ENCODE measurements around the gene SETBP1.

Gene SETBP1

GRCh38 chr18:45081566-45082181 is 401.0 kb downstream of the SETBP1 start:
- H3K27me3 ChIP-seq = no peaks in the 10 kb centered on the region
- TF ChIP-seq Cebpa-rat (IDR thresholded peaks at IDR 0.05) = no peak
- H3K4me3 ChIP-seq = no peak overlapping the region
- peak overlapping the region; percentile 12; the same call in 1 of the 2 replicates for H3K4me2 ChIP-seq
- peaks cover 6% of the 10 kb centered on the region for H3K4me1 ChIP-seq
- H4K20me1 ChIP-seq = no peaks in the 10 kb centered on the region
- peaks cover 16% of the 10 kb centered on the region for H3K9me3 ChIP-seq
- no peak overlapping the region for H3K27ac ChIP-seq
- no peaks in the 10 kb centered on the region for H3K36me3 ChIP-seq
- H3K9ac ChIP-seq = no peak overlapping the region

GRCh38 chr18:45083226-45083855 is 402.7 kb downstream of the SETBP1 start:
- no peak overlapping the region for H3K4me2 ChIP-seq
- peaks cover 16% of the 10 kb centered on the region for H3K9me3 ChIP-seq
- H3K36me3 ChIP-seq = no peaks in the 10 kb centered on the region

GRCh38 chr18:45084206-45084605 is 403.5 kb downstream of the SETBP1 start:
- H3K27me3 ChIP-seq = no peaks in the 10 kb centered on the region
- H3K4me2 ChIP-seq = no peak overlapping the region

More at GRCh38 chr18:45083226-45083855, 402.7 kb downstream of the SETBP1 start:
- Histone ChIP-seq H3K27ac (no peak overlapping the region), H3K4me1 (peaks cover 6% of the 10 kb centered on the region), H3K9ac (no peak overlapping the region), H4K20me1 (no peaks in the 10 kb centered on the region), H3K4me3 (no peak overlapping the region), H3K27me3 (no peaks in the 10 kb centered on the region)
- TF ChIP-seq Cebpa-rat (IDR thresholded peaks at IDR 0.05) = no peak

GRCh38 chr18:45085916-45086624 is 405.4 kb downstream of the SETBP1 start:
- Histone ChIP-seq H3K27me3 (no peaks in the 10 kb centered on the region), H3K36me3 (no peaks in the 10 kb centered on the region), H3K27ac (no peak overlapping the region), H4K20me1 (no peaks in the 10 kb centered on the region), H3K9ac (no peak overlapping the region), H3K4me2 (no peak overlapping the region), H3K4me3 (no peak overlapping the region), H3K9me3 (peaks cover 14% of the 10 kb centered on the region), H3K4me1 (peaks cover 6% of the 10 kb centered on the region)
- TF ChIP-seq Cebpa-rat (IDR thresholded peaks at IDR 0.05) = no peak

More at GRCh38 chr18:45084206-45084605, 403.5 kb downstream of the SETBP1 start:
- Histone ChIP-seq H3K9ac (no peak overlapping the region), H4K20me1 (no peaks in the 10 kb centered on the region), H3K9me3 (peaks cover 16% of the 10 kb centered on the region), H3K36me3 (no peaks in the 10 kb centered on the region), H3K4me1 (peaks cover 6% of the 10 kb centered on the region), H3K4me3 (no peak overlapping the region), H3K27ac (no peak overlapping the region)
- no peak for TF ChIP-seq Cebpa-rat (IDR thresholded peaks at IDR 0.05)

- Histone ChIP-seq H3K27me3 (no peaks in the 10 kb centered on the region), H3K4me1 (peaks cover 5% of the 10 kb centered on the region), H4K20me1 (no peaks in the 10 kb centered on the region), H3K9me3 (peaks cover 7% of the 10 kb centered on the region), H3K9ac (no peak overlapping the region), H3K4me3 (no peak overlapping the region), H3K36me3 (no peaks in the 10 kb centered on the region), H3K4me2 (no peak overlapping the region), H3K27ac (no peak overlapping the region)
- no peak for TF ChIP-seq Cebpa-rat (IDR thresholded peaks at IDR 0.05)
These were observed 406.1 kb downstream of the SETBP1 start for GRCh38 chr18:45086777-45087176.

- no peak overlapping the region for H3K4me2 ChIP-seq
- TF ChIP-seq Cebpa-rat (IDR thresholded peaks at IDR 0.05) = no peak
- H3K36me3 ChIP-seq = no peaks in the 10 kb centered on the region
- H3K9ac ChIP-seq = no peak overlapping the region
- H3K27ac ChIP-seq = no peak overlapping the region
- H3K27me3 ChIP-seq = no peaks in the 10 kb centered on the region
- H3K4me1 ChIP-seq = peaks cover 10% of the 10 kb centered on the region
- no peaks in the 10 kb centered on the region for H3K9me3 ChIP-seq
- no peaks in the 10 kb centered on the region for H4K20me1 ChIP-seq
- H3K4me3 ChIP-seq = no peak overlapping the region
These were observed 409.9 kb downstream of the SETBP1 start for GRCh38 chr18:45090526-45091140.

GRCh38 chr18:45100321-45101105 is 419.8 kb downstream of the SETBP1 start:
- H3K9me3 ChIP-seq = peaks cover 3% of the 10 kb centered on the region; the same call in 1 of the 2 replicates
- no peak overlapping the region for H3K27ac ChIP-seq
- H3K4me2 ChIP-seq = no peak overlapping the region
- no peaks in the 10 kb centered on the region for H3K36me3 ChIP-seq
- H3K4me3 ChIP-seq = no peak overlapping the region
- no peaks in the 10 kb centered on the region for H3K27me3 ChIP-seq
- H4K20me1 ChIP-seq = no peaks in the 10 kb centered on the region
- peaks cover 38% of the 10 kb centered on the region for H3K4me1 ChIP-seq
- no peak for TF ChIP-seq Cebpa-rat (IDR thresholded peaks at IDR 0.05)
- no peak overlapping the region for H3K9ac ChIP-seq

GRCh38 chr18:45102126-45102525 is 421.4 kb downstream of the SETBP1 start:
- H3K36me3 ChIP-seq = no peaks in the 10 kb centered on the region
- no peak overlapping the region for H3K9ac ChIP-seq
- no peaks in the 10 kb centered on the region for H4K20me1 ChIP-seq
- H3K4me3 ChIP-seq = no peak overlapping the region
- H3K4me1 ChIP-seq = peaks cover 53% of the 10 kb centered on the region
- no peak for TF ChIP-seq Cebpa-rat (IDR thresholded peaks at IDR 0.05)
- H3K4me2 ChIP-seq = peak overlapping the region; percentile 73; the same call in 1 of the 2 replicates
- H3K27me3 ChIP-seq = no peaks in the 10 kb centered on the region
- no peak overlapping the region for H3K27ac ChIP-seq
- H3K9me3 ChIP-seq = peaks cover 3% of the 10 kb centered on the region; the same call in 1 of the 2 replicates

GRCh38 chr18:45102863-45103262 is 422.2 kb downstream of the SETBP1 start:
- Histone ChIP-seq H3K9ac (no peak overlapping the region), H3K4me2 (peak overlapping the region; percentile 73), H3K4me1 (peaks cover 60% of the 10 kb centered on the region)

More at GRCh38 chr18:45102863-45103262, 422.2 kb downstream of the SETBP1 start:
- no peaks in the 10 kb centered on the region for H3K36me3 ChIP-seq
- peaks cover 10% of the 10 kb centered on the region for H3K9me3 ChIP-seq
- no peaks in the 10 kb centered on the region for H4K20me1 ChIP-seq
- no peak for TF ChIP-seq Cebpa-rat (IDR thresholded peaks at IDR 0.05)
- H3K4me3 ChIP-seq = no peak overlapping the region
- no peaks in the 10 kb centered on the region for H3K27me3 ChIP-seq
- peak overlapping the region; percentile 86 for H3K27ac ChIP-seq
